GM18861 (cell line): ENCODE data around the gene PSD4.

ENCODE experiments used
- ATAC-seq: cut with Tn5 transposase; IDR thresholded peaks from one replicate; pipeline ENCODE4 v1.9.1; 2021; ENCODE audit not compliant: unreplicated experiment

Gene PSD4

DNA sequence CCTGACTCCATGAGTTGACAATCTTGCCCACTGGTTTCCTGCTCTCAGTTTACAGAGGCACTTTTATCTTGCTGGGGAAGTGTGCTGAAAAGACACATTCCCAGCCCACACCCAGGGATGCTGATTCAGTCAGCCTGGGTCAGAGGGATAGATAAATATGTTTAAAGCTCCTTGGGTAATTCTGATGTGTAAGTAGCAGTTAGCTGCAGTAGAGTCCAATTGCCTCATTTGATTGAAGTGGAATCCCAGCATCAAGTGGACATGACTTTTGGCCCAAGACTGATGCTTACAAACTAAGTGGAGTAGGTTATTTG, 29.4 kb downstream of the PSD4 start:
- no peak for ATAC-seq

- ATAC-seq: peak; percentile 83
These were observed 30.2 kb downstream of the PSD4 start for GRCh38 chr2:113203901-113204519.

- no peak for ATAC-seq
These were observed 32.5 kb downstream of the PSD4 start for GRCh38 chr2:113206251-113206650.

DNA sequence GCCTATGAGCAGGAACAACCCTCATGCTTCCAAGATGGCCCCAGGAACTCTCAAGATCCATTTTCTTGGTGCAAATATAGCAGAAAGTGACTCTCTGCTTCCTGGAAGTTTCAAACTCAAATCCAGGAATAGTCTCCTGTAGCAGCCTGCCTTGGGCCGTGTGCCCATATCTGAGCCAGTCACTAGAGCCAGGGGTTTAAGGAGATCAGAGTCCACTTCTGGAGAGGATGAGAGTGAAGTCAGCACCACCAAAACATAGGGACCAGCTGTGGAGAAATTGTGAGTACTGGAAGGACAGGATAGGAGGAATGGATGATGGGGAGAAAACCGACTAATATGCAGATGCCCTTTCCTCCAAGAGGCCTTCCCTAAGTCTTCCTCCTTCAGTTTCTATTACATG, 33.2 kb downstream of the PSD4 start:
- no peak for ATAC-seq

DNA sequence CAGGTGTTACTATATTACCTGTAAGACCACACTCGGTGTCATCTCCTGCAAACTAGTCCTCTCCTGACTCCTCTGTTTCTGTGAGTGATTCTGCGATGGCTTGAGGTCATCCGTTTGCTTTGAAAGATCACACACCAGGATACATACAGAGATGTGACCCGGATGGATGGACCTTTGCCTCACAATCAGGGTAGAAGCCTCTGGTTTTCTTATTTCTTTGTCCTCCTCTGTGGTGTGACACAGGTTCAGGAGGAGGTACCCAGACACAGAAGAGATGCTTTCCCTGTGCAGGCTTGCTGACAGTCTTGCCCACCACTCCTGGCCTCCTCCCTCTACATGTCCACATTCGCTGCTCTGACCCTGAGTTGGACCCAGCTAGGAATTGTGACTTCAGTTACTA, 34.6 kb downstream of the PSD4 start:
- no peak for ATAC-seq

DNA sequence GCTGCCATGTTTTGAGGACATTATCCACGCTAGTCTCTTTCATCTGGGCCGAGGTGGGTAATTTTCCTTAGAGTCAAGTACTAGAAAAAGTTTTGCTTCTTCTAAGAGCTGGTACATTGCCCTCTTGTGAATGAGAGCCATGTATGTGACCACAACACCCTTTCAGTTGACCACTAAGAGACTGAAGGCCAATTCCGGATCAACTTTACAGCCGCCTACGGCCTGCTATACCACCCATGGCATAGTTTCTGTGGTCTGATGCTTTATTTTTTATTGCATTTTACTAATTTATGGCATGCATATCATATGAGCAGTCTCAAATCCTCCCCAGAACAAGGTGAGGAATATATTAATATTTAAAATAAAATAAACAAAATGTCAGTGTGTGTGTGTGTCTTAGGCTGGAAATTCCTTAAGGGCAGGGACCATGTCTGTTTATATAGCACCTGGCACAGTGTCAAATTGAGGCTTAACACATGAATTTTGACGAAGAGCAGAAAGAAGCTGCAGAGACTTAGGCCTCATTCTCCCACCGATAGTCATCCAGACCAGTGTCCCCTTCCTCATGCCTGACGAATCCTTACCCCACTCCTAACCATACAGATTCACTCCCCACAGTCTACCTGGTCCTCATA, 35.4 kb downstream of the PSD4 start:
- ATAC-seq: no peak

DNA sequence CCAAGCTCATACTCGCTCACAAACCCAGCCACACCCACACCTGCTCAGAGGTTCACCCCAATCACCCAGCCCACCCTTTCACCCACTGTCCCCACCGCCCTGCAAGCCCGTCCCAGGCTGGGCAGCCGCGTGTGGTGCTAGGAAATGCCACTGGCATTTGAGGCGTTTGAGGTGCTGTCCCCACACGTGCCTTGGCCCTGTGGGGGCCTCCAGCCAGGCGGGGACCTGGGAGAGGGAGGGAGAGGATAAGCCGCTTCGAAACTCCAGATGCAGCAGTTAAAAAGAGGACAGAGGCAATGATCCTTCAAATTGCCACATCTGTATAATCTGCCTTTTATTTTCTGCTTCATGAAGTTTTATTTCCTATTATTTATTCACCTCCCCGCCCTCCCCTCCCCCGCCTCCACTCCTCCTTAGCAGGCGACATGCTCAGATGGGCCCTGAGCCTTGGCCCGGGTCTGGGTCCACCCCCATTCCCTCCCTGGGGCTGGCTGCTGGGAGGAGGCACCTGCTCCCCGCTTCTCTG, 35.9 kb downstream of the PSD4 start:
- no peak for ATAC-seq

DNA sequence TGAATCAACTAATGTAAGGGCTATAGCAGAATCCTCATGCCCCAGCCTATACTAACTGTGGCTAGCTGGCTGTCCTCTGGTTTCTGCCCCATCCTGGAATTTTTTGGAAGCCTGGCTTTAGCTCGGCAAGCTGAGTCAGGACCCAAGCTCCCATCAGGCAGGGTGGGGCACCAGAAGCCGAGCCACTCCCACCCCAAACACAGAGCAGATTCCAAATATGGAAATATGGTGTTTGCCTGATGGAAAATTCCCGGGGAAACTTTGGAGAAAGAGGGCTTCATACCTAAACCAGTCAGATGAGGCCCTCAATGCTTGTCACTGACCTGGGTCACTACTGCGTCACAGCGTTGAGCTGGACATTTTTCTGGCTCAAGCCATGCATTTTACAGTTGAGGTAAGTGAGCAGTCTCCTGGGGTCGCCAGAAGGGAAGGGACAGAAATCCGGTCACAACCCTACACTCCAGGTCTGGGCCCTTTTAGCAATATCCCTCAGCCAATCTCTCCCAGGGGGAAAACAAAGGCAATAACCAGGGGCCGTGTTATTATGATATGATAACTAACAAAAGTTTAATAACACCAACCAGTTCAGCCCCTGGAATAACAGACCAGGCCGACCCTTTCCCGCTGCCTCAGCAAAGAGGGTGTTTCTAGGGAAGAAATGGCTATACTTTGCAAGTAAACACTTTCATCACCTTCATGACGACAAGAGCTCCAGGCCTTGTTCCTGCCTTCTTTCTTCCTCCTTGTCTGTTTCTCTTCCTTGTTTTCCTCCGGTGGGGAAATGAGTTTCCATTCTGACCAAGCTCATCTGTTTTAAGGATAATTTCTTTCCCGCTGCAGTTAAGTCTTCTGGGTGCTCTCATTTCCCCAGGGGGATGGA, 37.7 kb downstream of the PSD4 start:
- no peak for ATAC-seq

DNA sequence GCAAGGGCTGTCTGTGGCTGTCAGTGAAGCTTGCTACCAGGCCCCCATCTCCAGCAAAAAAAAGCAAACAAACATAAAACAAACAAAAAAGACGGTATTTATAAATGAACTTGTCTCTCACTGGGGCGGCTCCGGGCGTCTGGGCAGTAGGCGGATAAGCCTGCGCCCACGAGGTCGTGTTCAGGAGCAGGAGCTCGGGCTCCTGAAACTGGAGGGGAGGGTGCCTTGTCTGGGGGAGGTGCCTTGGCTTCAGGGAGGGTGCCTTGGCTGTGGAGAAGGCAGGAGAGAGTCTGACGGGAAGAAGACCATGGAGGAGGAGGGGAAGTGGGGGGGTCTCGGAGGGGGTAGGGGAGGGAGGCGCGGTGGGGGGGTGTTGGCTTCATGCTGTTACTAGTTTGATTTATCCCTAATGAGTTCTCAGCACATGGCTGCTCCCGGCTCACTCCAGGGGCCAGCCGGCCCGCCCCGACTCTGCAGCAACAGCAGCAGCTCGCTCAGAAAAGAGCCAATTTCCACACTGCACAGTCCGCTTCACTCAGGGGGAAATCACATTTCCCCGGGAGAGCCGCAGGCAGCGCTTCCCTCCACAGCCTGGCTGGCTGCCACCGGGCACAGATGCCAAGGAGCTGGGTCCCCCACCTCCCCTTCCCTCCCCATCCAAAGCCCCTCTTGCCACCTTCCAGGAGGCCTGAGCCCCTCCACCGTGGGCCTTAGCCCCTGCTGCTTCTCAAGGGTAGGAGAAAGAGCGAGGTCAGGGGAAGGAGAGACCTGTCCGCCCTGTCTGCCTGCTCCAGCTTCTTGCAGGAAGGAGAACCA, 38.7 kb downstream of the PSD4 start:
- ATAC-seq: no peak

GRCh38 chr2:113213061-113213930, 39.5 kb downstream of the PSD4 start:
- ATAC-seq: no peak

DNA sequence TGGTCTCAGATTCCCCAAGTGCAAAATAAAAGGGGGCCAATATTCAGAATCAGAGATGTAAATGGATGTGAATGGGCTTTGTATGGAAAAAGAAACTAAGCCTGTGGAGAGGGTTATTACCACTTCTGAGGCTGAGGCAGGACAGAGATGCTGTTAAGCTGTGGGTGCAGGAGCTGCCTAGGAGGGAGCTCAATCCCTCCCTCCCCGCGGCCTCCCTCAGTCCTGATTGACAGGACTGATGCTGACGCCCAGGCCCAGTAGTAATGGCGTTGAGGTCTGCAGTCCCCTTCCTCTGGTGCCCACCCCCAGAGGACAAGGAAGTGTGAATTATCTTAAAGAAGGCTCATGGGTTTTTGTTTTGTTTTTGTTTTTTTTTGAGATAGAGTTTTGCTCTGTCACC, 40.4 kb downstream of the PSD4 start:
- ATAC-seq: no peak

DNA sequence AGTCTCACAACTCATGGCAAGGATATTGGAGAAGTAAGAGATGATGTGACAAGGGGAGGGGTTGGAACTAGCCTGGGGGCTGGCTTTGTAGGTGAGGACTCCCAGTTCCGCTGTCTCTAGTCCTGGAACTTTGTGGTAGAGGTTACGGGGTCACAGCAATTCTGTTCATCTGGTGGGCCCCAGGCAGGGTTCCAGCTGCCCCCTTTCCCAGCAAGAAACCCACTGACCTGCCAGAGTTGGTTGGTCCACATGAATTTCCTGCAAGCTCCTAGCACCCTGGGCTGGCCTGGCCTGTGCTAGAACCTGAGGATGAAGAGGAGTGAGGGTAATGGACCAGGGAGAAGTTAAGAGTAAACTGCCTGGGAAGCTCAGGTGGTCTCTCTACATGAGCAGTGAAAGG, 41.3 kb downstream of the PSD4 start:
- ATAC-seq: no peak

GRCh38 chr2:113216321-113216720, 42.5 kb downstream of the PSD4 start:
- no peak for ATAC-seq

DNA sequence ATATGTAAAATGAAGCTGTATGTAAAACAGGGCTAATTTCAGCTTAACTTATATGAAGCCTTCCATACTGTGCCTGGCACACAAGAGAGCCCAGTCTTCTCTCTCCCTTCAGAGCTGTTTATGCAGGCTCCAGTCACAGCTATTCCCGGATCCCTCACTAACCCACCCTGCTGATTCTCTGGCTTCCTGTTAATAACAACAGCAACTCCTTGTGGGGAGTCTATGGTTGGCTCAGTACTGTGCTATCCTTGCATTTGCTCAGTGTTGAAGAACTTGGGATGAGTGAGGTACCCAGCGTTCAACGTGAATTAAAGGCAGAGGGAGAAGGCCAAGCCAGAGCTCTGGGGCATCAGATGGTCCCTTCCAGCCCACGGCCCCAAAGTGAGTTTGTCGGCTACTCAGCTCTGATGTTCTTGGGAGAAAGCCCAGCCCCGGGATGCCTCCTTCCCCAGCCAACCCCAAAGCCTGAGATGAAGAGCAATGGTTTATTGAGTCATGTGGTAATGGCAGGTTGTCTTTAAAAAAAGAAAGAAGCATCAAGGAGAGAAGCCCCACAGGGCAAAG, 43.2 kb downstream of the PSD4 start:
- no peak for ATAC-seq

DNA sequence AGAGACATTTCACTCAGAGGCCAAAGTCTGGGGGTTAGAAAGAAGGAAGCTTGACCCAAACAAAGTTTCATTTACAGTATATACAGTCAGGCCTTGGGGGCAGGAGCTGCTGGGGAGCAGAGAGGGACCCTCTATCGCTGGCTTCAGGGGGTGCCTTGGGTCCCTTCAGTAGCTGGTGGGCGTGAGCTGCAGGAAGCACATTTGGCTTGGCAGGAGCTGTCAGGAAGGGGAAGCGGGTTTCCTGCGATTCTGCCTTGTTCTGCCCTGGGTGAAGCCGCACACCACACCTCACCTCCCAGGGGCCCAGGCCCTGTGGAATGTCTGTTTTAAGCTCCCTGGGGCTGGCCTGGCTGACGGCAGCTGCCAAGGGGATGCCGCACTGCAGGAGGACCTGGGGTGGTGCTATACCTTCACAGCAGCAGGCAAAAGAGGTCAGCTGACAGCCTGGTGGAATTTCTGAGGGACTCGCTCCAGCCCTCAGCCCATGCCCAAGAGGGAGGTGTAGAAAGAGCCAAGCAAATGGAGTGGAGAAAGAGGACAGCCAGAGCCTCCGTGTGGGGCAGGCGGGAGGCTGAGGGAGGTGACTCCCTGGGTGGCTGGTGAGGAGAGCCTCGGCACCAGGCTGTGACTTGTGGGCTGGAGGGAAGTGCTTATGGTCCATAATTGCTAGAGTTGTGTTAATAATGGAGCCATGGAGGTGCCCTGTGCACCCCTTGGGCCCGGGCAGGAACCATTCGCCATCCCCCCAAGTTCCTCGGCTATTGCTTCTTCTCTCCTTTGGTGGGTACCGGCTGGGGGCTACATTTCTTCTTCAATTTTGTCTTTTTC, 43.9 kb downstream of the PSD4 start:
- ATAC-seq: no peak

DNA sequence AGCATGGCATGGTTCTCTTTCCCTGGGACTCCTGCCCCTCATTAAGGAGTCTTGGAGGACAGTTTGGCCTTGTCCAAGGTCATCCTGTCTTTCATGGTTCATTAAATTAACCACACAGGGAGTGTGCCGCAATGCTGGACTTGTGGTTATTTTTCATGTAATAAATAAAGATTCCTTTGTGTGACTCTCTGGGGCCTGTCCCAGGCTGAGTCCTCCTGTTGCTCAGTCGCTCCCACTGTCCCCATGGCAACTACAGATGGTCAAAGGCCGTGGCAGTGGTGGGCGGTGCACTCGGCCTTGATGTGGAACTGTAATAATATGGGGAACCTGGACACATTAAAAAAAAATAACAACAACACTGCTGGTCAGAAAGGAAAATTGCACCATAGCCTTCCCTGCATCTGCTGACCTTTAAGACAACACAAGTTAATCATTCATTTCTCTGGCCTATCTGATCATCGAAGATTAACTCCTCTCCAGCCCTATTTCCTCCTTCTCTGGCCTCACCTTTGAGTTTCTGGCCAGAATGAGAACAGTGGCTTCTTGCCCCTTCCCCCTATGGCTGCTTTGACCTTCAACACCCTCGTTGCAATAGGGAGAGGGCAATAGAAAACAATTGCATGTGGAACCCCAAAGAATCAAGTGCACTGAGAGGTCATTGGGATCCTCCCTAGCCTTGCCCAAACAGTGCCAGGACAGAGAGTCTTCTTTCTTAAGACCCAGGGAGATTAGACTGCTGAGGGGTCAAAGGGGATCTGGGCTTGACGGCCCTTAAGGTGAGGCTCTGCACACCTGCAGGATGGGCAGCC, 44.7 kb downstream of the PSD4 start:
- peak; percentile 60 for ATAC-seq

DNA sequence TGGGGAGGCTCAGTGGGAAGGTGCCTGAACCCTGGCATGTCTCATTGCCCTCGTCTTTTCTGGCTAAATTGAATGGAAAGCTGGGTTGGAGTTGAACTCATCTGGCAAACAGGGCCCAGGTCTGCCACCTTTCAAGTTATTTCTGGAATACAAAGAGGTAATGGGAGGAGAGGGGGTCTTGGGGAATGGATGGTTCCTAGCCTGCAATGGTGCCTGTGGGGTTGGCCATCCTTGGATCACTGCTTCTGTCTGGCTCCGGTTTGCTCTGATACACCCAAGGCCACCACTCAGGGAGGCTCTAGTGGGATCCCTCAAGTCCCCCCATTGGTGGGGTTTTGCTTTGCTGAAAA, 45.3 kb downstream of the PSD4 start:
- no peak for ATAC-seq

GRCh38 chr2:113219525-113219888, 45.7 kb downstream of the PSD4 start:
- ATAC-seq: no peak
